ENCODE measurements around the gene AGR3. TPM values are rescaled to one million over a fixed set of nuclear protein-coding genes. Genes with fewer than 3 reads are reported as not detected.
A peak's percentile ranks its signal among the peaks of the same experiment; 100 is the strongest.

The AGR3 gene
- total RNA-seq, 1 experiment from 2014 or later = not detected

- Histone ChIP-seq H3K4me1 (ENCODE audit: control insufficient read depth in 1 of 2, insufficient read depth in 2 of 2, low read length in 2 of 2) (no peaks in the 10 kb centered on the region), H4K20me1 (ENCODE audit: insufficient read depth) (no peaks in the 10 kb centered on the region), H3K79me2 (ENCODE audit: insufficient read depth, low read length) (no peaks in the 10 kb centered on the region), H3K36me3 (ENCODE audit: control insufficient read depth in 1 of 2, insufficient read depth in 2 of 2, low read length in 2 of 2) (no peaks in the 10 kb centered on the region), H3K27ac (ENCODE audit: low read depth, low read length) (no peak overlapping the region), H3K9me3 (ENCODE audit: control insufficient read depth in 1 of 2, insufficient read depth in 1 of 2, low read depth in 1 of 2, low read length in 2 of 2) (no peaks in the 10 kb centered on the region), H3K4me2 (ENCODE audit: low read length) (no peak overlapping the region), H3K27me3 (ENCODE audit: insufficient read depth, low read length) (no peaks in the 10 kb centered on the region), H3K4me3 (replicated peaks in 1 of 2; ENCODE audit: low read depth in 1 of 2, low read length in 2 of 2) (no peak overlapping the region), H3K9ac (ENCODE audit: low read length) (no peak overlapping the region), H2AFZ (ENCODE audit: low read depth, low read length, poor library complexity, severe bottlenecking) (peak overlapping the region; percentile 9), H3K9me2 (ENCODE audit: insufficient read depth) (no peaks in the 10 kb centered on the region)
- ChIA-PET RAD21 (ENCODE audit: low non-redundant PET in 1 of 2, low total read pairs in 2 of 2, uncharacterized antibody in 2 of 2, unreplicated experiment in 2 of 2) (no interaction called here), POLR2A (no interaction called here), CTCF (no interaction called here)
- intact Hi-C loops (cut with micrococcal nuclease) = no loop called here
- TF ChIP-seq EZH2 (IDR thresholded peaks at IDR 0.05) (no peak), EGR1 (IDR thresholded peaks at IDR 0.05; ENCODE audit: low read depth) (no peak), FOSL1 (IDR thresholded peaks at IDR 0.05; ENCODE audit: low read depth) (no peak), EZH2phosphoT487 (IDR thresholded peaks at IDR 0.05; ENCODE audit: borderline replicate concordance) (no peak), RAD21 (IDR thresholded peaks at IDR 0.05; ENCODE audit: low read depth) (no peak), SIN3A (IDR thresholded peaks at IDR 0.05; ENCODE audit: low read depth) (no peak), SP1 (IDR thresholded peaks at IDR 0.05; ENCODE audit: low read depth) (no peak), REST (IDR thresholded peaks at IDR 0.05; ENCODE audit: low read depth) (no peak), ZNF274 (IDR thresholded peaks at IDR 0.05; ENCODE audit: low read depth, low read length) (no peak), CTCF (IDR thresholded peaks at IDR 0.05 in 2 of 3, conservative IDR thresholded peaks at IDR 0.05 in 1 of 3; ENCODE audit: borderline replicate concordance in 1 of 3, insufficient read depth in 1 of 3, low read depth in 2 of 3, low read length in 2 of 3) (no peak), ZFX (IDR thresholded peaks at IDR 0.05) (no peak), MAX (IDR thresholded peaks at IDR 0.05) (no peak), JUND (IDR thresholded peaks at IDR 0.05) (no peak), YY1 (IDR thresholded peaks at IDR 0.05; ENCODE audit: extremely low read depth, insufficient replicate concordance, low read depth, low read length) (no peak)
- no TSS peak for BruUV-seq (replicated peaks)
- ATAC-seq = no peak
- no peak for DNase-seq (ENCODE audit: low read depth, low spot score)
Observed at GRCh38 chr7:16889851-16890415, 8.2 kb upstream of the AGR3 start.

All from HCT116 (cell line).